ENCODE results near the gene AP1S2. TPM values are rescaled to one million over a fixed set of nuclear protein-coding genes. Genes with fewer than 3 reads are reported as not detected.

The AP1S2 gene
- total and polyA plus RNA-seq, 2 of the 8 experiments (the other 6 are each of a cell fraction or from before 2014, with no cell fraction given): 88.2 to 237 TPM

- TF ChIP-seq CBX5 (IDR thresholded peaks at IDR 0.05; ENCODE audit: low read depth, low read length) (no peak), SIRT6 (IDR thresholded peaks at IDR 0.05; ENCODE audit: low read length) (no peak), USF2 (IDR thresholded peaks at IDR 0.05; ENCODE audit: low read length) (no peak), CHD1 (IDR thresholded peaks at IDR 0.05; ENCODE audit: low read depth, low read length) (no peak), SIN3A (conservative IDR thresholded peaks at IDR 0.05 in 1 of 2, IDR thresholded peaks at IDR 0.05 in 1 of 2; ENCODE audit: low read depth in 1 of 2, low read length in 2 of 2) (no peak)
- TF ChIP-seq, protein P1, sequence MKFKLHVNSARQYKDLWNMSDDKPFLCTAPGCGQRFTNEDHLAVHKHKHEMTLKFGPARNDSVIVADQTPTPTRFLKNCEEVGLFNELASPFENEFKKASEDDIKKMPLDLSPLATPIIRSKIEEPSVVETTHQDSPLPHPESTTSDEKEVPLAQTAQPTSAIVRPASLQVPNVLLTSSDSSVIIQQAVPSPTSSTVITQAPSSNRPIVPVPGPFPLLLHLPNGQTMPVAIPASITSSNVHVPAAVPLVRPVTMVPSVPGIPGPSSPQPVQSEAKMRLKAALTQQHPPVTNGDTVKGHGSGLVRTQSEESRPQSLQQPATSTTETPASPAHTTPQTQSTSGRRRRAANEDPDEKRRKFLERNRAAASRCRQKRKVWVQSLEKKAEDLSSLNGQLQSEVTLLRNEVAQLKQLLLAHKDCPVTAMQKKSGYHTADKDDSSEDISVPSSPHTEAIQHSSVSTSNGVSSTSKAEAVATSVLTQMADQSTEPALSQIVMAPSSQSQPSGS (IDR thresholded peaks at IDR 0.05; ENCODE audit: low read length): no peak
Measured at GRCh38 chrX:15858051-15858450, 3.4 kb upstream of the AP1S2 start (continued).
